Activated naive CD8-positive, alpha-beta T cell treated with anti-CD3 and anti-CD28 coated beads for 36 hours (primary cell): ENCODE results near the gene SPINK8. TPM values are rescaled to one million over a fixed set of nuclear protein-coding genes. Genes with fewer than 3 reads are reported as not detected.

Source experiments
- DNase-seq: peaks from one replicate; pipeline ENCODE4 v3.0.0; 2021
- H3K27ac Mint-ChIP-seq: one replicate; pipeline ENCODE4 v1.8.0; 2022; ENCODE audit warnings: mild to moderate bottlenecking, moderate library complexity, mixed read lengths
- H3K27me3 Mint-ChIP-seq: one replicate; pipeline ENCODE4 v1.8.0; 2022; ENCODE audit warnings: mild to moderate bottlenecking, mixed read lengths
- H3K36me3 Mint-ChIP-seq: one replicate; pipeline ENCODE4 v1.8.0; 2021; ENCODE audit warnings: mild to moderate bottlenecking, mixed read lengths
- H3K4me1 Mint-ChIP-seq: one replicate; pipeline ENCODE4 v1.8.0; 2021; ENCODE audit warnings: mixed read lengths
- H3K4me3 Mint-ChIP-seq: one replicate; pipeline ENCODE4 v1.8.0; 2022; ENCODE audit warnings: mild to moderate bottlenecking, moderate library complexity, mixed read lengths
- H3K9me3 Mint-ChIP-seq: one replicate; pipeline ENCODE4 v1.8.0; 2022; ENCODE audit warnings: mixed read lengths
- total RNA-seq, 2 experiments: library from RNA; stranded (reverse); gene quantifications; one replicate each; pipeline ENCODE4 v1.2.3, GENCODE V29; 2021

The SPINK8 gene
- total RNA-seq, 2 experiments from 2014 or later = not detected

GRCh38 chr3:48301020-48301799 lies 32.3 kb downstream of the SPINK8 start, which contains the start of gene NME6:
Gene NME6 (minus strand): TSS chr3:48301367.
- Mint-ChIP-seq H3K4me1 (peaks cover 39% of the 10 kb centered on the region), H3K27ac (peak within 1 kb of the TSS; percentile 98), H3K4me3 (peak within 1 kb of the TSS; percentile 89), H3K27me3 (no peaks in the 10 kb centered on the region), H3K36me3 (peaks cover 42% of the 10 kb centered on the region), H3K9me3 (peaks cover 5% of the 10 kb centered on the region)
- DNase-seq = peak; percentile 95

GRCh38 chr3:48299746-48300712 lies 33.4 kb downstream of the SPINK8 start:
- H3K9me3 Mint-ChIP-seq = peaks cover 5% of the 10 kb centered on the region
- peak; percentile 34 for DNase-seq
- no peaks in the 10 kb centered on the region for H3K27me3 Mint-ChIP-seq
- H3K27ac Mint-ChIP-seq = peak overlapping the region; percentile 98
- H3K36me3 Mint-ChIP-seq = peaks cover 44% of the 10 kb centered on the region
- peak overlapping the region; percentile 89 for H3K4me3 Mint-ChIP-seq
- H3K4me1 Mint-ChIP-seq = peaks cover 39% of the 10 kb centered on the region

GRCh38 chr3:48297111-48297810 lies 36.2 kb downstream of the SPINK8 start:
- Mint-ChIP-seq H3K9me3 (no peaks in the 10 kb centered on the region), H3K4me1 (peaks cover 34% of the 10 kb centered on the region), H3K27ac (no peak overlapping the region), H3K36me3 (peaks cover 42% of the 10 kb centered on the region), H3K4me3 (no peak overlapping the region), H3K27me3 (no peaks in the 10 kb centered on the region)
- no peak for DNase-seq

GRCh38 chr3:48296699-48297098 lies 36.8 kb downstream of the SPINK8 start:
- DNase-seq = no peak
- H3K36me3 Mint-ChIP-seq = peaks cover 41% of the 10 kb centered on the region
- H3K4me3 Mint-ChIP-seq = no peak overlapping the region
- peaks cover 30% of the 10 kb centered on the region for H3K4me1 Mint-ChIP-seq
- H3K27ac Mint-ChIP-seq = no peak overlapping the region
- H3K27me3 Mint-ChIP-seq = no peaks in the 10 kb centered on the region
- no peaks in the 10 kb centered on the region for H3K9me3 Mint-ChIP-seq

- no peak for DNase-seq
- Mint-ChIP-seq H3K27me3 (no peaks in the 10 kb centered on the region), H3K4me3 (no peak overlapping the region), H3K36me3 (peaks cover 35% of the 10 kb centered on the region), H3K9me3 (peaks cover under 1% of the 10 kb centered on the region), H3K4me1 (peaks cover 23% of the 10 kb centered on the region), H3K27ac (no peak overlapping the region)
Measured at GRCh38 chr3:48294611-48295263, 38.7 kb downstream of the SPINK8 start.

GRCh38 chr3:48289659-48290058 lies 43.8 kb downstream of the SPINK8 start:
- Mint-ChIP-seq H3K4me3 (no peak overlapping the region), H3K27ac (no peak overlapping the region), H3K4me1 (no peaks in the 10 kb centered on the region), H3K9me3 (peaks cover 1% of the 10 kb centered on the region), H3K36me3 (peaks cover 26% of the 10 kb centered on the region), H3K27me3 (no peaks in the 10 kb centered on the region)
- DNase-seq = no peak

- H3K9me3 Mint-ChIP-seq = peaks cover 1% of the 10 kb centered on the region
- H3K4me3 Mint-ChIP-seq = no peak overlapping the region
- H3K27ac Mint-ChIP-seq = no peak overlapping the region
- peaks cover 15% of the 10 kb centered on the region for H3K36me3 Mint-ChIP-seq
- H3K4me1 Mint-ChIP-seq = no peaks in the 10 kb centered on the region
- H3K27me3 Mint-ChIP-seq = no peaks in the 10 kb centered on the region
- no peak for DNase-seq
Measured at GRCh38 chr3:48287034-48287433, 46.4 kb downstream of the SPINK8 start.

- Mint-ChIP-seq H3K27ac (no peak overlapping the region), H3K4me1 (no peaks in the 10 kb centered on the region), H3K36me3 (peaks cover 15% of the 10 kb centered on the region), H3K27me3 (no peaks in the 10 kb centered on the region), H3K4me3 (no peak overlapping the region), H3K9me3 (peaks cover 1% of the 10 kb centered on the region)
- DNase-seq = no peak
Measured at GRCh38 chr3:48286308-48286707, 47.2 kb downstream of the SPINK8 start.

GRCh38 chr3:48285675-48286074 lies 47.8 kb downstream of the SPINK8 start:
- Mint-ChIP-seq H3K9me3 (peaks cover 1% of the 10 kb centered on the region), H3K27me3 (no peaks in the 10 kb centered on the region), H3K4me1 (no peaks in the 10 kb centered on the region), H3K27ac (no peak overlapping the region), H3K36me3 (peaks cover 15% of the 10 kb centered on the region), H3K4me3 (no peak overlapping the region)
- no peak for DNase-seq

- Mint-ChIP-seq H3K4me3 (no peak overlapping the region), H3K9me3 (peaks cover 1% of the 10 kb centered on the region), H3K4me1 (no peaks in the 10 kb centered on the region), H3K27me3 (no peaks in the 10 kb centered on the region), H3K27ac (no peak overlapping the region), H3K36me3 (peaks cover 13% of the 10 kb centered on the region)
- no peak for DNase-seq
Measured at GRCh38 chr3:48285132-48285531, 48.3 kb downstream of the SPINK8 start.

- Mint-ChIP-seq H3K9me3 (no peaks in the 10 kb centered on the region), H3K4me1 (no peaks in the 10 kb centered on the region), H3K27ac (no peak overlapping the region), H3K27me3 (no peaks in the 10 kb centered on the region), H3K4me3 (no peak overlapping the region), H3K36me3 (no peaks in the 10 kb centered on the region)
- no peak for DNase-seq
Measured at GRCh38 chr3:48280881-48281280, 52.6 kb downstream of the SPINK8 start.

- Mint-ChIP-seq H3K27ac (no peak overlapping the region), H3K27me3 (no peaks in the 10 kb centered on the region), H3K9me3 (no peaks in the 10 kb centered on the region), H3K4me1 (no peaks in the 10 kb centered on the region), H3K36me3 (no peaks in the 10 kb centered on the region), H3K4me3 (no peak overlapping the region)
- no peak for DNase-seq
Measured at GRCh38 chr3:48278884-48279559, 54.4 kb downstream of the SPINK8 start.

- H3K9me3 Mint-ChIP-seq = no peaks in the 10 kb centered on the region
- no peak overlapping the region for H3K27ac Mint-ChIP-seq
- H3K4me1 Mint-ChIP-seq = peaks cover 8% of the 10 kb centered on the region
- no peak for DNase-seq
- no peaks in the 10 kb centered on the region for H3K36me3 Mint-ChIP-seq
- no peaks in the 10 kb centered on the region for H3K27me3 Mint-ChIP-seq
- H3K4me3 Mint-ChIP-seq = no peak overlapping the region
Measured at GRCh38 chr3:48276911-48277641, 56.4 kb downstream of the SPINK8 start.
